ENCODE data around the gene CYP4F8.

- TF ChIP-seq POLR2A (IDR thresholded peaks at IDR 0.05) (no peak), CTCF (IDR thresholded peaks at IDR 0.05) (no peak)
Observed at GRCh38 chr19:15635016-15635805, 20.2 kb downstream of the CYP4F8 start.
